H1 (cell line): Measurements from ENCODE around the gene SRSF9. TPM values are rescaled to one million over a fixed set of nuclear protein-coding genes. Genes with fewer than 3 reads are reported as not detected.
A peak's percentile ranks its signal among the peaks of the same experiment; 100 is the strongest.

Experiments used
- CTCF ChIA-PET: fragments of 300-600 bp; sonication (Branson Sonifier 250); formaldehyde crosslinking; loops from one replicate; lab custom pipeline; 2021; ENCODE audit not compliant: partially characterized antibody; lab: Charles Lee
- POLR2A ChIA-PET: fragments of 300-600 bp; sonication (Branson Sonifier 250); formaldehyde crosslinking; loops from one replicate; lab custom pipeline; 2021; ENCODE audit warnings: inconsistent platforms; ENCODE audit not compliant: partially characterized antibody; lab: Charles Lee
- DNase-seq, 2 experiments: peaks; one replicate each; pipeline versions ENCODE4 v3.0.0 to v3.0.0-alpha.2; 2010 to 2022; ENCODE audit warnings: low spot score in 2 of 2, low read depth in 1 of 2, mixed read lengths in 1 of 2
- FAIRE-seq: peaks from 2 replicates; lab custom pipeline; 2011; peaks lifted over from hg19 to GRCh38; lab: Jason Lieb, UNC
- H2AFZ ChIP-seq: 2 replicates; pipeline ENCODE4 v1.8.1; 2012; ENCODE audit warnings: low read length, inconsistent platforms
- H2AK5ac ChIP-seq: 2 replicates; pipeline ENCODE4 v1.6.1; 2013; ENCODE audit warnings: low read depth, low read length
- H2BK120ac ChIP-seq: replicated peaks from 2 replicates; pipeline ENCODE3; 2013; ENCODE audit warnings: low read depth, low read length, inconsistent platforms
- H2BK12ac ChIP-seq: 2 replicates; pipeline ENCODE4 v1.6.1; 2013; ENCODE audit warnings: low read depth, low read length
- H2BK15ac ChIP-seq: 2 replicates; pipeline ENCODE4 v1.6.1; 2013; ENCODE audit warnings: low read length
- H2BK20ac ChIP-seq: 2 replicates; pipeline ENCODE4 v1.6.1; 2013; ENCODE audit warnings: low read length
- H2BK5ac ChIP-seq: 2 replicates; pipeline ENCODE4 v1.6.1; 2013; ENCODE audit warnings: low read depth, low read length
- H3K14ac ChIP-seq: 2 replicates; pipeline ENCODE4 v1.6.1; 2013; ENCODE audit warnings: inconsistent platforms; ENCODE audit not compliant: insufficient read length
- H3K18ac ChIP-seq: 2 replicates; pipeline ENCODE4 v1.6.1; 2013; ENCODE audit warnings: low read length; ENCODE audit errors: extremely low read depth
- H3K23ac ChIP-seq: 2 replicates; pipeline ENCODE4 v1.6.1; 2013; ENCODE audit warnings: inconsistent platforms; ENCODE audit not compliant: insufficient read length
- H3K23me2 ChIP-seq: 2 replicates; pipeline ENCODE4 v1.6.1; 2013; ENCODE audit warnings: low read depth, low read length
- H3K27ac ChIP-seq: 2 replicates; pipeline ENCODE4 v1.6.1; 2011; ENCODE audit warnings: low read depth, low read length, inconsistent platforms
- H3K27me3 ChIP-seq, 4 experiments: replicated peaks in 1 of 4; 1 replicate in 1 of 4; 2 replicates in 3 of 4; pipeline versions ENCODE4 v1.6.1 to v1.8.1; 2011 to 2013; ENCODE audit warnings: low read length in 3 of 4, mild to moderate bottlenecking in 3 of 4, inconsistent platforms in 2 of 4, mixed read lengths in 2 of 4, moderate library complexity in 1 of 4; ENCODE audit not compliant: control insufficient read depth in 3 of 4, insufficient read depth in 3 of 4; ENCODE audit errors: extremely low read depth in 1 of 4
- H3K36me3 ChIP-seq, 4 experiments: 2 replicates each; pipeline versions ENCODE4 v1.6.1 to v1.8.1; 2011 to 2013; ENCODE audit warnings: mild to moderate bottlenecking in 4 of 4, low read length in 3 of 4, moderate library complexity in 2 of 4, control low read depth in 1 of 4, inconsistent platforms in 1 of 4; ENCODE audit not compliant: insufficient read depth in 4 of 4, control insufficient read depth in 2 of 4
- H3K4ac ChIP-seq: replicated peaks from 2 replicates; pipeline ENCODE3; 2013; ENCODE audit warnings: low read length, low read depth, mixed read lengths, inconsistent platforms; ENCODE audit not compliant: insufficient read length
- H3K4me1 ChIP-seq, 4 experiments: replicated peaks in 1 of 4; 1 replicate in 1 of 4; 2 replicates in 3 of 4; pipeline versions ENCODE4 v1.6.1 to v1.8.1; 2011 to 2013; ENCODE audit warnings: low read length in 3 of 4, inconsistent platforms in 2 of 4, mixed read lengths in 1 of 4; ENCODE audit not compliant: insufficient read depth in 4 of 4, control insufficient read depth in 3 of 4
- H3K4me2 ChIP-seq, 2 experiments: 2 replicates each; pipeline versions ENCODE4 v1.6.1 to v1.8.1; 2011 to 2013; ENCODE audit warnings: low read depth in 2 of 2, low read length in 2 of 2, control low read depth in 1 of 2, inconsistent platforms in 1 of 2, mild to moderate bottlenecking in 1 of 2; ENCODE audit not compliant: insufficient read depth in 1 of 2
- H3K4me3 ChIP-seq, 4 experiments: fragments of 200-600, 300-600 bp in 1 of 4; sonication (generic), shearing (Covaris generic), sonication (Bioruptor Twin) in 1 of 4; 2 replicates each; pipeline versions ENCODE4 v1.5.1 to v1.8.1; 2011 to 2016; ENCODE audit warnings: low read length in 4 of 4, low read depth in 3 of 4, control low read depth in 2 of 4, inconsistent platforms in 2 of 4, mild to moderate bottlenecking in 2 of 4, mixed read lengths in 1 of 4, moderate library complexity in 1 of 4; ENCODE audit not compliant: insufficient read depth in 2 of 4; ENCODE audit errors: extremely low read depth in 1 of 4
- H3K56ac ChIP-seq: replicated peaks from 2 replicates; pipeline ENCODE3; 2013; ENCODE audit warnings: low read depth, mild to moderate bottlenecking, mixed read lengths, low read length, inconsistent platforms; ENCODE audit not compliant: insufficient read length
- H3K79me1 ChIP-seq: 2 replicates; pipeline ENCODE4 v1.6.1; 2013; ENCODE audit warnings: low read depth, low read length, control low read depth
- H3K79me2 ChIP-seq, 2 experiments: 2 replicates each; pipeline versions ENCODE4 v1.6.1 to v1.8.1; 2012 to 2013; ENCODE audit warnings: low read length in 2 of 2, mild to moderate bottlenecking in 2 of 2, inconsistent platforms in 1 of 2; ENCODE audit not compliant: insufficient read depth in 2 of 2, control insufficient read depth in 1 of 2
- H3K9ac ChIP-seq, 4 experiments: replicated peaks in 1 of 4; 1 replicate in 1 of 4; 2 replicates in 3 of 4; pipeline versions ENCODE4 v1.6.1 to v1.8.1; 2011 to 2013; ENCODE audit warnings: low read depth in 3 of 4, low read length in 3 of 4, control low read depth in 2 of 4, mild to moderate bottlenecking in 2 of 4, moderate library complexity in 2 of 4, inconsistent platforms in 1 of 4; ENCODE audit errors: extremely low read depth in 1 of 4
- H3K9me3 ChIP-seq, 2 experiments: 2 replicates each; pipeline versions ENCODE4 v1.6.1 to v1.8.1; 2012 to 2013; ENCODE audit warnings: mild to moderate bottlenecking in 2 of 2, moderate library complexity in 2 of 2, control low read depth in 1 of 2, inconsistent platforms in 1 of 2, low read depth in 1 of 2, low read length in 1 of 2, mixed read lengths in 1 of 2; ENCODE audit not compliant: insufficient read depth in 2 of 2
- H4K20me1 ChIP-seq, 2 experiments: replicated peaks in 1 of 2; 2 replicates each; pipeline versions ENCODE3 to v1.8.1; 2011 to 2013; ENCODE audit warnings: inconsistent platforms in 2 of 2, low read length in 2 of 2, mild to moderate bottlenecking in 1 of 2; ENCODE audit not compliant: insufficient read depth in 2 of 2, control insufficient read depth in 1 of 2
- H4K5ac ChIP-seq: 2 replicates; pipeline ENCODE4 v1.6.1; 2013; ENCODE audit warnings: low read length, low read depth, mixed read lengths, inconsistent platforms; ENCODE audit not compliant: insufficient read length
- H4K8ac ChIP-seq: 2 replicates; pipeline ENCODE4 v1.8.0; 2013; ENCODE audit warnings: mild to moderate bottlenecking, moderate library complexity, low read length, inconsistent platforms; ENCODE audit not compliant: insufficient read depth; ENCODE audit errors: extremely low read depth
- H4K91ac ChIP-seq: replicated peaks from 2 replicates; pipeline ENCODE3; 2013; ENCODE audit warnings: low read length, mixed read lengths, inconsistent platforms; ENCODE audit not compliant: insufficient read length
- BACH1 ChIP-seq: IDR thresholded peaks from 2 replicates; pipeline ENCODE4 v1.6.1; 2012; ENCODE audit warnings: low read length, improper control_type of control experiment
- CHD1 ChIP-seq: IDR thresholded peaks from 2 replicates; pipeline ENCODE4 v1.6.1; 2012; ENCODE audit warnings: low read depth, low read length, improper control_type of control experiment
- CTCF ChIP-seq, 3 experiments: IDR thresholded peaks; 1 replicate in 2 of 3; 2 replicates in 1 of 3; pipeline versions ENCODE4 v1.5.1 to v1.6.1; 2011; ENCODE audit warnings: low read length in 3 of 3, mild to moderate bottlenecking in 3 of 3, inconsistent platforms in 2 of 3, low read depth in 1 of 3, moderate library complexity in 1 of 3; ENCODE audit not compliant: insufficient read depth in 1 of 3; ENCODE audit errors: control extremely low read depth in 1 of 3
- MAFK ChIP-seq: IDR thresholded peaks from 2 replicates; pipeline ENCODE4 v1.6.1; 2012; ENCODE audit warnings: low read depth, mild to moderate bottlenecking, improper control_type of control experiment, low read length
- RAD21 ChIP-seq, 2 experiments: IDR thresholded peaks in 1 of 2; conservative IDR thresholded peaks in 1 of 2; 2 replicates each; pipeline ENCODE4 v1.6.1; 2011; ENCODE audit warnings: low read depth in 2 of 2, low read length in 2 of 2, improper control_type of control experiment in 1 of 2, inconsistent platforms in 1 of 2, mild to moderate bottlenecking in 1 of 2, moderate library complexity in 1 of 2
- RBBP5 ChIP-seq: IDR thresholded peaks from 2 replicates; pipeline ENCODE4 v1.7.1; 2012; ENCODE audit warnings: low read depth, mild to moderate bottlenecking, inconsistent platforms, low read length, moderate library complexity, borderline replicate concordance
- WGBS, 2 experiments: shearing (Covaris generic) in 1 of 2; methylation state at CpG; one replicate each; pipeline versions ENCODE4 v1.1.6 to v1.1.7; 2013 to 2015; ENCODE audit warnings: low lambda C conversion rate in 2 of 2, mixed read lengths in 2 of 2, inconsistent platforms in 1 of 2, low coverage in 1 of 2, missing lambda C conversion rate in 1 of 2; ENCODE audit not compliant: insufficient replicate concordance in 2 of 2, insufficient coverage in 1 of 2, insufficient read length in 1 of 2; ENCODE audit errors: extremely low coverage in 1 of 2, missing lambda C conversion rate in 1 of 2; 5-methylcytosine and 5-hydroxymethylcytosine counted together
- polyA plus RNA-seq, 7 experiments: library from polyadenylated mRNA; depleted of rRNA in 3 of 7; stranded (reverse) in 5 of 7; unstranded in 2 of 7; fragments of >200 nt in 5 of 7; fragments of 200-250 nt in 2 of 7; gene quantifications; 1 replicate in 5 of 7; 2 replicates in 1 of 7; 4 replicates in 1 of 7; pipeline versions ENCODE4 v1.2.1 to v1.2.3, GENCODE V29; 2011 to 2013; ENCODE audit warnings: missing spikeins in 2 of 7, mixed read lengths in 2 of 7
- total RNA-seq: library from RNA; stranded (reverse); fragmentation: NEBNext Ultra II Directional; extraction: Animal tissue kit (Norgen Biotek cat#: 25700); gene quantifications from 2 replicates; pipeline ENCODE4 v1.2.1, GENCODE V29; 2021

The SRSF9 gene
- total and polyA plus RNA-seq, 2 of the 8 experiments (the other 6 are each of a cell fraction or from before 2014, with no cell fraction given), result 172 to 304 TPM

- Histone ChIP-seq H2BK120ac (no peak overlapping the region), H2BK5ac (no peak overlapping the region), H3K56ac (no peak overlapping the region), H3K9me3 (no peaks in the 10 kb centered on the region), H2BK12ac (no peak overlapping the region), H3K27ac (no peak overlapping the region), H3K4ac (no peak overlapping the region), H3K4me3 (no peak overlapping the region), H3K14ac (no peak overlapping the region), H3K27me3 (no peaks in the 10 kb centered on the region), H3K36me3 (peaks cover 10 to 63% (median 31%) of the 10 kb centered on the region in 4 experiments; a peak in 7 of 8 replicates), H3K23ac (no peak overlapping the region), H3K23me2 (no peaks in the 10 kb centered on the region), H2AK5ac (no peak overlapping the region), H3K79me2 (peaks cover 0 to 13% of the 10 kb centered on the region in 2 experiments; a peak in 1 of 4 replicates), H4K20me1 (peaks cover 4% of the 10 kb centered on the region in 2 experiments), H3K79me1 (no peaks in the 10 kb centered on the region; the same call in 1 of the 2 replicates), H3K4me2 (no peak overlapping the region), H4K5ac (no peak overlapping the region)
- ChIA-PET POLR2A (interaction anchor here (0.9 to 19.6 kb wide), 7 partner anchors 11 to 129 kb away, joined by 3 to 365 read pairs (median 4); partner anchors contain the start of gene SRSF9), CTCF (interaction anchor here (0.9 to 11.4 kb wide), 9 partner anchors 10 to 119 kb away, joined by 3 to 152 read pairs (median 5); partner anchors contain the start of gene SRSF9)
- DNase-seq, result no peak
- peak; percentile 13 for FAIRE-seq
- WGBS, 2 experiments, result 64% methylated on average over 4 of the region's 4 CpGs; no CpG with 5 or more reads in 1 of the 2 experiments
- TF ChIP-seq RBBP5 (no peak), BACH1 (no peak), CTCF (IDR thresholded peaks at IDR 0.05; ENCODE audit: control extremely low read depth in 1 of 3, insufficient read depth in 1 of 3, low read depth in 1 of 3, low read length in 3 of 3) (peak in 2 of 3 experiments; percentile 47 to 71; a peak in 3 of 4 replicates), CHD1 (no peak), RAD21 (IDR thresholded peaks at IDR 0.05 in 1 of 2, conservative IDR thresholded peaks at IDR 0.05 in 1 of 2; ENCODE audit: low read depth in 2 of 2, low read length in 2 of 2) (peak; percentile 42 to 52), MAFK (peak; percentile 26; the same call in 1 of the 2 replicates)
- TF ChIP-seq, all 59 proteins: peak for 3
- Histone ChIP-seq H2AFZ (no peak overlapping the region), H4K91ac (no peak overlapping the region), H2BK20ac (no peak overlapping the region), H3K18ac (no peak overlapping the region), H3K9ac (no peak overlapping the region), H4K8ac (no peak overlapping the region), H2BK15ac (no peak overlapping the region), H3K4me1 (no peaks in the 10 kb centered on the region; a peak in 1 of 7 replicates)
Observed at GRCh38 chr12:120453977-120454376, 15.6 kb downstream of the SRSF9 start.
